CD14-positive monocyte (primary cell): ENCODE data around the gene TSPAN5. TPM values are rescaled to one million over a fixed set of nuclear protein-coding genes. Genes with fewer than 3 reads are reported as not detected.

Experiments
- DNase-seq, 3 donors: peaks; one replicate each; pipeline ENCODE4 v3.0.0-alpha.2; 2011 to 2022
- H2AFZ ChIP-seq: 2 replicates; pipeline ENCODE4 v1.6.0; 2012; ENCODE audit warnings: mild to moderate bottlenecking, low read depth, low read length, inconsistent platforms; ENCODE audit not compliant: insufficient read depth, poor library complexity, severe bottlenecking
- H3K27ac ChIP-seq, 2 donors: 1 replicate in 1 of 2; 2 replicates in 1 of 2; pipeline ENCODE4 v1.5.1; 2012 to 2013; ENCODE audit warnings: low read length in 2 of 2, control low read depth in 1 of 2, inconsistent platforms in 1 of 2, low read depth in 1 of 2, mild to moderate bottlenecking in 1 of 2
- H3K27me3 ChIP-seq, 2 donors: one replicate each; pipeline versions ENCODE4 v1.6.0 to v1.6.1; 2011 to 2013; ENCODE audit warnings: low read length in 2 of 2; ENCODE audit not compliant: control insufficient read depth in 2 of 2, insufficient read depth in 2 of 2
- H3K36me3 ChIP-seq, 2 donors: replicated peaks in 1 of 2; 1 replicate in 1 of 2; 2 replicates in 1 of 2; pipeline versions ENCODE4 v1.5.1 to v1.6.1; 2012 to 2013; ENCODE audit warnings: low read length in 2 of 2, control low read depth in 1 of 2, inconsistent platforms in 1 of 2, mild to moderate bottlenecking in 1 of 2; ENCODE audit not compliant: insufficient read depth in 2 of 2, control insufficient read depth in 1 of 2
- H3K4me1 ChIP-seq, 2 donors: 1 replicate in 1 of 2; 2 replicates in 1 of 2; pipeline versions ENCODE4 v1.5.1 to v1.6.1; 2012 to 2013; ENCODE audit warnings: low read length in 2 of 2, control low read depth in 1 of 2, inconsistent platforms in 1 of 2, mild to moderate bottlenecking in 1 of 2, moderate library complexity in 1 of 2; ENCODE audit not compliant: insufficient read depth in 2 of 2, control insufficient read depth in 1 of 2
- H3K4me2 ChIP-seq: replicated peaks from 2 replicates; pipeline ENCODE3; 2012; ENCODE audit warnings: low read length, moderate library complexity, mild to moderate bottlenecking; ENCODE audit not compliant: poor library complexity, severe bottlenecking; ENCODE audit errors: extremely low read depth
- H3K4me3 ChIP-seq, 3 experiments: fragments of 200-600 bp in 1 of 3; sonication (generic) in 1 of 3; replicated peaks in 1 of 3; 1 replicate in 2 of 3; 2 replicates in 1 of 3; pipeline ENCODE4 v1.5.1; 2011 to 2013; ENCODE audit warnings: low read length in 3 of 3, mild to moderate bottlenecking in 3 of 3, control low read depth in 2 of 3, low read depth in 2 of 3, inconsistent platforms in 1 of 3, moderate library complexity in 1 of 3
- H3K79me2 ChIP-seq: 2 replicates; pipeline ENCODE4 v1.6.0; 2012; ENCODE audit warnings: mild to moderate bottlenecking, control low read depth, inconsistent platforms, low read length, moderate library complexity; ENCODE audit not compliant: insufficient read depth
- H3K9ac ChIP-seq: 2 replicates; pipeline ENCODE4 v1.6.0; 2017; ENCODE audit warnings: low read length, mild to moderate bottlenecking; ENCODE audit not compliant: insufficient read depth, poor library complexity, severe bottlenecking
- H3K9me3 ChIP-seq, 2 donors: replicated peaks in 1 of 2; 1 replicate in 1 of 2; 2 replicates in 1 of 2; pipeline versions ENCODE4 v1.5.1 to v1.6.1; 2012 to 2013; ENCODE audit warnings: low read length in 2 of 2, control low read depth in 1 of 2; ENCODE audit not compliant: control insufficient read depth in 1 of 2, insufficient read depth in 1 of 2
- H4K20me1 ChIP-seq: 2 replicates; pipeline ENCODE4 v1.6.0; 2012; ENCODE audit warnings: mild to moderate bottlenecking, low read length, control low read depth, moderate library complexity; ENCODE audit not compliant: insufficient read depth
- H3K27ac Mint-ChIP-seq, 7 donors: one replicate each; pipeline ENCODE4 v1.8.0; 2020; ENCODE audit warnings: mild to moderate bottlenecking in 7 of 7, mixed read lengths in 7 of 7, moderate library complexity in 6 of 7, inconsistent platforms in 2 of 7
- H3K27me3 Mint-ChIP-seq, 3 donors: one replicate each; pipeline ENCODE4 v1.8.0; 2021 to 2022; ENCODE audit warnings: low read depth in 3 of 3, mild to moderate bottlenecking in 3 of 3, mixed read lengths in 3 of 3, moderate library complexity in 3 of 3, inconsistent platforms in 1 of 3
- H3K36me3 Mint-ChIP-seq, 2 donors: one replicate each; pipeline ENCODE4 v1.8.0; 2020; ENCODE audit warnings: mixed read lengths in 2 of 2, inconsistent platforms in 1 of 2, mild to moderate bottlenecking in 1 of 2
- H3K4me1 Mint-ChIP-seq: one replicate; pipeline ENCODE4 v1.8.0; 2020; ENCODE audit warnings: mild to moderate bottlenecking, mixed read lengths
- H3K4me3 Mint-ChIP-seq, 2 donors: one replicate each; pipeline ENCODE4 v1.8.0; 2020; ENCODE audit warnings: mild to moderate bottlenecking in 2 of 2, mixed read lengths in 2 of 2, moderate library complexity in 1 of 2
- H3K9me3 Mint-ChIP-seq, 7 donors: one replicate each; pipeline ENCODE4 v1.8.0; 2020 to 2022; ENCODE audit warnings: mixed read lengths in 7 of 7, mild to moderate bottlenecking in 6 of 7, moderate library complexity in 6 of 7, inconsistent platforms in 2 of 7
- WGBS: methylation state at CpG from one replicate; pipeline ENCODE4 v1.1.5; 2013; ENCODE audit warnings: missing lambda C conversion rate; ENCODE audit not compliant: insufficient coverage; 5-methylcytosine and 5-hydroxymethylcytosine counted together
- intact Hi-C, 2 donors: fragments of 100-400 bp; cut with micrococcal nuclease; formaldehyde crosslinking; loops; one replicate each; pipeline versions ENCODE4 v1.15.0 to v1.15.1; 2023
- polyA plus RNA-seq, 3 donors: library from polyadenylated mRNA; depleted of rRNA in 1 of 3; unstranded in 2 of 3; stranded (reverse) in 1 of 3; fragments of 300-500 nt in 2 of 3; fragments of >200 nt in 1 of 3; fragmentation: Illumina TruSeq in 2 of 3; gene quantifications; 1 replicate in 2 of 3; 2 replicates in 1 of 3; pipeline ENCODE4 v1.2.3, GENCODE V29; 2012 to 2021
- TF ChIP-seq, protein P1 (sequence below): fragments of 200-600 bp; IDR thresholded peaks from one replicate; pipeline ENCODE4 v1.8.0; 2022; ENCODE audit warnings: antibody characterized with exemption, mild to moderate bottlenecking

Gene TSPAN5
- polyA plus RNA-seq, 3 donors, result 0.09 to 1.1 (median 0.13) TPM

- Mint-ChIP-seq H3K27ac (no peak overlapping the region), H3K36me3 (no peaks in the 10 kb centered on the region), H3K4me3 (no peak overlapping the region), H3K4me1 (no peaks in the 10 kb centered on the region), H3K27me3 (peaks cover 0 to 4% (median 3%) of the 10 kb centered on the region in 3 donors), H3K9me3 (peaks cover 0 to 4% (median 0%) of the 10 kb centered on the region in 7 donors)
- intact Hi-C loops, result no loop called here
- DNase-seq, result no peak
- Histone ChIP-seq H4K20me1 (no peaks in the 10 kb centered on the region), H3K4me2 (no peak overlapping the region), H3K9ac (no peak overlapping the region), H3K36me3 (no peaks in the 10 kb centered on the region), H3K4me1 (no peaks in the 10 kb centered on the region), H3K27me3 (no peaks in the 10 kb centered on the region), H3K9me3 (no peaks in the 10 kb centered on the region), H3K4me3 (no peak overlapping the region), H2AFZ (no peak overlapping the region), H3K27ac (no peak overlapping the region), H3K79me2 (no peaks in the 10 kb centered on the region)
- TF ChIP-seq, protein P1, sequence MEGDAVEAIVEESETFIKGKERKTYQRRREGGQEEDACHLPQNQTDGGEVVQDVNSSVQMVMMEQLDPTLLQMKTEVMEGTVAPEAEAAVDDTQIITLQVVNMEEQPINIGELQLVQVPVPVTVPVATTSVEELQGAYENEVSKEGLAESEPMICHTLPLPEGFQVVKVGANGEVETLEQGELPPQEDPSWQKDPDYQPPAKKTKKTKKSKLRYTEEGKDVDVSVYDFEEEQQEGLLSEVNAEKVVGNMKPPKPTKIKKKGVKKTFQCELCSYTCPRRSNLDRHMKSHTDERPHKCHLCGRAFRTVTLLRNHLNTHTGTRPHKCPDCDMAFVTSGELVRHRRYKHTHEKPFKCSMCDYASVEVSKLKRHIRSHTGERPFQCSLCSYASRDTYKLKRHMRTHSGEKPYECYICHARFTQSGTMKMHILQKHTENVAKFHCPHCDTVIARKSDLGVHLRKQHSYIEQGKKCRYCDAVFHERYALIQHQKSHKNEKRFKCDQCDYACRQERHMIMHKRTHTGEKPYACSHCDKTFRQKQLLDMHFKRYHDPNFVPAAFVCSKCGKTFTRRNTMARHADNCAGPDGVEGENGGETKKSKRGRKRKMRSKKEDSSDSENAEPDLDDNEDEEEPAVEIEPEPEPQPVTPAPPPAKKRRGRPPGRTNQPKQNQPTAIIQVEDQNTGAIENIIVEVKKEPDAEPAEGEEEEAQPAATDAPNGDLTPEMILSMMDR, result no peak
- 100% methylated on average over 2 of the region's 2 CpGs for WGBS
Observed at GRCh38 chr4:98619180-98619579, 39.2 kb downstream of the TSPAN5 start.

DNA sequence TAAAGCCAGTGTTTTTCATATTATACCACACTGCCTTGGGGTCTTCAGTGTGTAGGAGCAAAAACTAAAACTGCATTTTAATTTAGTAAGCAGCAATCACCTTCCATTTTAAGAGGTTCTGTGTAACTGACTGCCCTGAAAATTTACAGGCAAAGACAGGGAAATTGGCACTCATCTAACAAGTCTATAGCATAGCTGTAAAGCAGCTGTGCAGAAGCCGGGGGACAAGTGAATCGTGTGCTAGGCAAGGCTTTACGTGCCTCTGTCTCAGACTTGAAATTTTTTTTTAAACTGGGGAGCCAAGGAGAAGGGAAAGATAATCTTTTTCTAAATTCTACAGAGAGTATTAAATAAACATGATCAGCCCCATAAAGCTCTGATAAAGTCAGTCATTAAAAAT is 39.7 kb downstream of the TSPAN5 start:
- Mint-ChIP-seq H3K4me1 (no peaks in the 10 kb centered on the region), H3K4me3 (no peak overlapping the region), H3K9me3 (peaks cover 0 to 4% (median 0%) of the 10 kb centered on the region in 7 donors), H3K27ac (no peak overlapping the region), H3K36me3 (no peaks in the 10 kb centered on the region), H3K27me3 (peaks cover 0 to 4% (median 3%) of the 10 kb centered on the region in 3 donors)
- H3K27ac ChIP-seq, result no peak overlapping the region
- intact Hi-C loops, result no loop called here
- no peaks in the 10 kb centered on the region for H3K9me3 ChIP-seq
- H4K20me1 ChIP-seq, result no peaks in the 10 kb centered on the region
- H3K27me3 ChIP-seq, result no peaks in the 10 kb centered on the region
- no peak overlapping the region for H3K4me2 ChIP-seq
- TF ChIP-seq, protein P1, result no peak
- H3K36me3 ChIP-seq, result no peaks in the 10 kb centered on the region
- H3K79me2 ChIP-seq, result no peaks in the 10 kb centered on the region
- H3K4me1 ChIP-seq, result no peaks in the 10 kb centered on the region
- DNase-seq, result no peak
- no peak overlapping the region for H3K9ac ChIP-seq
- WGBS, result no CpG with 5 or more reads among the region's 3 CpGs
- H2AFZ ChIP-seq, result no peak overlapping the region
- no peak overlapping the region for H3K4me3 ChIP-seq
